Dendritic cell treated with granulocyte-macrophage colony-stimulating factor and Interleukin-4, amounts not matched to agents 40 ng/mL and 50 ng/mL, for 4 days (primary cell): ENCODE results near the gene RASA1.
A peak's percentile ranks its signal among the peaks of the same experiment; 100 is the strongest.
"Not testable (repeated sequence)": the region's sequence is repeated elsewhere in the genome, so short reads cannot be mapped to it uniquely, and the experiment has no call there.

Source experiments
- H3K27ac Mint-ChIP-seq: one replicate; pipeline ENCODE4 v1.8.0; 2022; ENCODE audit warnings: mild to moderate bottlenecking, mixed read lengths
- H3K27me3 Mint-ChIP-seq: one replicate; pipeline ENCODE4 v1.8.0; 2022; ENCODE audit warnings: mild to moderate bottlenecking, mixed read lengths
- H3K36me3 Mint-ChIP-seq: one replicate; pipeline ENCODE4 v1.8.0; 2022; ENCODE audit warnings: low read depth, mixed read lengths
- H3K4me1 Mint-ChIP-seq: one replicate; pipeline ENCODE4 v1.8.0; 2022; ENCODE audit warnings: low read depth, mixed read lengths
- H3K4me3 Mint-ChIP-seq: one replicate; pipeline ENCODE4 v1.8.0; 2022; ENCODE audit warnings: mild to moderate bottlenecking, moderate library complexity, mixed read lengths
- H3K9me3 Mint-ChIP-seq: one replicate; pipeline ENCODE4 v1.8.0; 2022; ENCODE audit warnings: mixed read lengths
- intact Hi-C: fragments of 100-400 bp; cut with micrococcal nuclease; formaldehyde crosslinking; loops from one replicate; pipeline ENCODE4 v1.15.0; 2022

Gene RASA1

GRCh38 chr5:87266914-87267573, 639 bp upstream of the RASA1 start:
- peaks cover 35% of the 10 kb centered on the region for H3K36me3 Mint-ChIP-seq
- H3K9me3 Mint-ChIP-seq = no peaks in the 10 kb centered on the region
- H3K27me3 Mint-ChIP-seq = no peaks in the 10 kb centered on the region
- H3K27ac Mint-ChIP-seq = peak overlapping the region; percentile 97
- peak overlapping the region; percentile 99 for H3K4me3 Mint-ChIP-seq
- intact Hi-C loops = loop anchor here (1.0 to 5.0 kb wide), 3 partner anchors 31 to 195 kb away; partner anchors contain the start of gene CCNH
- peaks cover 34% of the 10 kb centered on the region for H3K4me1 Mint-ChIP-seq

GRCh38 chr5:87268126-87268969, 665 bp downstream of the RASA1 start:
- peaks cover 35% of the 10 kb centered on the region for H3K36me3 Mint-ChIP-seq
- no peaks in the 10 kb centered on the region for H3K9me3 Mint-ChIP-seq
- H3K4me1 Mint-ChIP-seq = peaks cover 25% of the 10 kb centered on the region
- intact Hi-C loops = loop anchor here (5.0 kb wide), 2 partner anchors 144 to 196 kb away; partner anchors contain the start of gene CCNH
- no peaks in the 10 kb centered on the region for H3K27me3 Mint-ChIP-seq
- peak overlapping the region; percentile 99 for H3K4me3 Mint-ChIP-seq
- peak overlapping the region; percentile 97 for H3K27ac Mint-ChIP-seq

- intact Hi-C loops = loop anchor here (5.0 kb wide), 2 partner anchors 143 to 197 kb away; partner anchors contain the start of gene CCNH
- H3K4me1 Mint-ChIP-seq = peaks cover 25% of the 10 kb centered on the region
- no peaks in the 10 kb centered on the region for H3K27me3 Mint-ChIP-seq
- H3K4me3 Mint-ChIP-seq = peak overlapping the region; percentile 99
- H3K27ac Mint-ChIP-seq = peak overlapping the region; percentile 97
- H3K36me3 Mint-ChIP-seq = peaks cover 40% of the 10 kb centered on the region
- H3K9me3 Mint-ChIP-seq = no peaks in the 10 kb centered on the region
Observed at GRCh38 chr5:87268970-87269377, 1.3 kb downstream of the RASA1 start.

- intact Hi-C loops, H3K9me3 Mint-ChIP-seq, H3K4me3 Mint-ChIP-seq, H3K27ac Mint-ChIP-seq, H3K27me3 Mint-ChIP-seq: not testable (repeated sequence)
- peaks cover 42% of the 10 kb centered on the region for H3K4me1 Mint-ChIP-seq
- peaks cover 55% of the 10 kb centered on the region for H3K36me3 Mint-ChIP-seq
Observed at GRCh38 chr5:87270888-87271287, 3.2 kb downstream of the RASA1 start.

- Mint-ChIP-seq H3K27me3 (no peaks in the 10 kb centered on the region), H3K27ac (no peak overlapping the region), H3K9me3 (no peaks in the 10 kb centered on the region), H3K4me3 (no peak overlapping the region), H3K36me3 (peaks cover 49% of the 10 kb centered on the region), H3K4me1 (peaks cover 55% of the 10 kb centered on the region)
- intact Hi-C loops = no loop called here
Observed at GRCh38 chr5:87276655-87277054, 9.0 kb downstream of the RASA1 start.

- intact Hi-C loops = no loop called here
- H3K27ac Mint-ChIP-seq = no peak overlapping the region
- no peaks in the 10 kb centered on the region for H3K9me3 Mint-ChIP-seq
- H3K4me3 Mint-ChIP-seq = no peak overlapping the region
- H3K27me3 Mint-ChIP-seq = no peaks in the 10 kb centered on the region
- H3K36me3 Mint-ChIP-seq = peaks cover 52% of the 10 kb centered on the region
- H3K4me1 Mint-ChIP-seq = peaks cover 59% of the 10 kb centered on the region
Observed at GRCh38 chr5:87277279-87277835, 9.7 kb downstream of the RASA1 start.

- H3K27me3 Mint-ChIP-seq = no peaks in the 10 kb centered on the region
- intact Hi-C loops = no loop called here
- peak overlapping the region; percentile 66 for H3K27ac Mint-ChIP-seq
- peaks cover 56% of the 10 kb centered on the region for H3K36me3 Mint-ChIP-seq
- no peaks in the 10 kb centered on the region for H3K9me3 Mint-ChIP-seq
- peaks cover 65% of the 10 kb centered on the region for H3K4me1 Mint-ChIP-seq
- no peak overlapping the region for H3K4me3 Mint-ChIP-seq
Observed at GRCh38 chr5:87278590-87279100, 11.0 kb downstream of the RASA1 start.

GRCh38 chr5:87282269-87282668, 14.6 kb downstream of the RASA1 start:
- Mint-ChIP-seq H3K4me3 (no peak overlapping the region), H3K9me3 (no peaks in the 10 kb centered on the region), H3K4me1 (peaks cover 42% of the 10 kb centered on the region), H3K27me3 (no peaks in the 10 kb centered on the region), H3K27ac (no peak overlapping the region), H3K36me3 (peaks cover 46% of the 10 kb centered on the region)
- intact Hi-C loops = no loop called here

- H3K4me3 Mint-ChIP-seq, H3K27me3 Mint-ChIP-seq, intact Hi-C loops, H3K27ac Mint-ChIP-seq: not testable (repeated sequence)
- Mint-ChIP-seq H3K9me3 (peaks cover 18% of the 10 kb centered on the region), H3K36me3 (peaks cover 49% of the 10 kb centered on the region), H3K4me1 (peaks cover 21% of the 10 kb centered on the region)
Observed at GRCh38 chr5:87287266-87287665, 19.6 kb downstream of the RASA1 start.

- Mint-ChIP-seq H3K27me3 (no peaks in the 10 kb centered on the region), H3K4me3 (no peak overlapping the region), H3K9me3 (no peaks in the 10 kb centered on the region), H3K4me1 (peaks cover 58% of the 10 kb centered on the region), H3K36me3 (peaks cover 14% of the 10 kb centered on the region), H3K27ac (peak overlapping the region; percentile 86)
- intact Hi-C loops = loop anchor here (1.0 to 5.0 kb wide), 2 partner anchors 32 to 43 kb away; partner anchors contain the start of gene RASA1
Observed at GRCh38 chr5:87298692-87299362, 31.1 kb downstream of the RASA1 start.

- H3K4me1 Mint-ChIP-seq = peaks cover 67% of the 10 kb centered on the region
- H3K27ac Mint-ChIP-seq = peak overlapping the region; percentile 86
- no peaks in the 10 kb centered on the region for H3K9me3 Mint-ChIP-seq
- H3K27me3 Mint-ChIP-seq = no peaks in the 10 kb centered on the region
- peaks cover 27% of the 10 kb centered on the region for H3K36me3 Mint-ChIP-seq
- no peak overlapping the region for H3K4me3 Mint-ChIP-seq
- intact Hi-C loops = no loop called here
Observed at GRCh38 chr5:87300176-87300575, 32.5 kb downstream of the RASA1 start.

GRCh38 chr5:87300744-87301143, 33.1 kb downstream of the RASA1 start:
- Mint-ChIP-seq H3K9me3 (peaks cover 5% of the 10 kb centered on the region), H3K4me1 (peaks cover 67% of the 10 kb centered on the region), H3K27me3 (no peaks in the 10 kb centered on the region), H3K27ac (no peak overlapping the region), H3K36me3 (peaks cover 33% of the 10 kb centered on the region), H3K4me3 (no peak overlapping the region)
- intact Hi-C loops = no loop called here

GRCh38 chr5:87302061-87302460, 34.4 kb downstream of the RASA1 start:
- Mint-ChIP-seq H3K27me3 (no peaks in the 10 kb centered on the region), H3K4me3 (no peak overlapping the region), H3K36me3 (peaks cover 46% of the 10 kb centered on the region), H3K9me3 (peaks cover 9% of the 10 kb centered on the region), H3K27ac (no peak overlapping the region), H3K4me1 (peaks cover 58% of the 10 kb centered on the region)
- intact Hi-C loops = no loop called here
